OCI-LY3 (cell line): ENCODE measurements around the gene IL11RA.

Experiments
- CTCF ChIP-seq: fragments of 200-600, 300-600 bp; sonication (generic); IDR thresholded peaks from 2 replicates; pipeline ENCODE4 v1.5.1; 2014; ENCODE audit warnings: antibody characterized with exemption, low read length, low read depth
- EZH2phosphoT487 ChIP-seq: fragments of 200-600 bp; shearing (Covaris generic); IDR thresholded peaks from 2 replicates; pipeline ENCODE4 v1.6.1; 2018; ENCODE audit warnings: antibody characterized with exemption, mixed run types, low read depth

- no peak for TF ChIP-seq CTCF
- no peak for TF ChIP-seq EZH2phosphoT487
Measured at GRCh38 chr9:34610434-34611206, 41.4 kb upstream of the IL11RA start.
